Panc1 (cell line): ENCODE data around the gene CARTPT. TPM values are rescaled to one million over a fixed set of nuclear protein-coding genes. Genes with fewer than 3 reads are reported as not detected.

ENCODE experiments used
- ATAC-seq: fragments of 200-7000 bp; cut with Tn5 transposase; 2 replicates; pipeline ENCODE4 v1.9.1; 2020; ENCODE audit warnings: mild to moderate bottlenecking, moderate library complexity
- BruUV-seq: library from RNA; stranded (reverse); fragments of 400-500 nt; replicated peaks from 2 replicates; lab custom pipeline; 2021; lab: Mats Ljungman, UMichigan
- CTCF ChIA-PET: fragments of 300-600 bp; sonication (Branson Sonifier 250); formaldehyde crosslinking; loops from one replicate; lab custom pipeline; 2022; ENCODE audit warnings: antibody characterized with exemption; lab: Charles Lee
- POLR2A ChIA-PET: fragments of 300-600 bp; sonication (Branson Sonifier 250); formaldehyde crosslinking; loops from one replicate; lab custom pipeline; 2022; ENCODE audit warnings: antibody characterized with exemption; lab: Charles Lee
- DNase-seq: peaks from one replicate; pipeline ENCODE4 v3.0.0-alpha.2; 2010; ENCODE audit warnings: low read depth, low spot score
- H3K27ac ChIP-seq: 2 replicates; pipeline ENCODE4 v1.5.1; 2011; ENCODE audit warnings: mild to moderate bottlenecking, low read length, inconsistent platforms
- H3K27me3 ChIP-seq: fragments of 200-500 bp; sonication (Bioruptor generic); 2 replicates; pipeline ENCODE4 v1.6.0; 2014; ENCODE audit warnings: low read length, inconsistent platforms; ENCODE audit not compliant: control insufficient read depth, insufficient read depth
- H3K36me3 ChIP-seq: fragments of 200-500 bp; sonication (Bioruptor generic); 2 replicates; pipeline ENCODE4 v1.5.1; 2014; ENCODE audit warnings: inconsistent platforms, mild to moderate bottlenecking, low read length, moderate library complexity; ENCODE audit not compliant: control insufficient read depth, insufficient read depth
- H3K4me1 ChIP-seq: 2 replicates; pipeline ENCODE4 v1.5.1; 2011; ENCODE audit warnings: inconsistent platforms, mild to moderate bottlenecking, low read length, moderate library complexity; ENCODE audit not compliant: control insufficient read depth, insufficient read depth
- H3K4me3 ChIP-seq, 2 experiments: 2 replicates each; pipeline ENCODE4 v1.5.1; 2011 to 2012; ENCODE audit warnings: low read depth in 2 of 2, low read length in 2 of 2, mild to moderate bottlenecking in 2 of 2, inconsistent platforms in 1 of 2, moderate library complexity in 1 of 2
- H3K9me3 ChIP-seq: fragments of 200-500 bp; sonication (Bioruptor generic); 2 replicates; pipeline ENCODE4 v1.5.1; 2014; ENCODE audit warnings: low read depth, mild to moderate bottlenecking, inconsistent platforms, low read length, moderate library complexity; ENCODE audit not compliant: control insufficient read depth, insufficient read depth
- SIN3A ChIP-seq: IDR thresholded peaks from 2 replicates; pipeline ENCODE4 v1.6.1; 2012; ENCODE audit warnings: low read depth, mild to moderate bottlenecking, low read length, moderate library complexity, borderline replicate concordance; ENCODE audit not compliant: insufficient read depth
- TCF7L2 ChIP-seq: IDR thresholded peaks from 2 replicates; pipeline ENCODE4 v1.6.1; 2011; ENCODE audit warnings: mild to moderate bottlenecking, low read depth, low read length, inconsistent platforms
- in situ Hi-C: cut with HindIII; loops from 2 replicates; pipeline ENCODE4 v1.10.0; 2016; ENCODE audit warnings: low sequenced_read_pairs, low pct_unique_long_range_greater_than_20kb
- intact Hi-C: fragments of 100-400 bp; cut with micrococcal nuclease; formaldehyde crosslinking; loops from one replicate; pipeline ENCODE4 v1.10.0; 2022; ENCODE audit not compliant: unreplicated experiment
- total RNA-seq: library from RNA; stranded (reverse); gene quantifications from one replicate; pipeline ENCODE4 v1.2.1, GENCODE V29; 2021; ENCODE audit not compliant: unreplicated experiment
- TF ChIP-seq, protein P1 (sequence below): fragments of 450-650 bp; IDR thresholded peaks from 2 replicates; pipeline ENCODE4 v1.5.1; 2017; ENCODE audit warnings: mild to moderate bottlenecking

The CARTPT gene
- total RNA-seq, 1 experiment from 2014 or later: not detected

DNA sequence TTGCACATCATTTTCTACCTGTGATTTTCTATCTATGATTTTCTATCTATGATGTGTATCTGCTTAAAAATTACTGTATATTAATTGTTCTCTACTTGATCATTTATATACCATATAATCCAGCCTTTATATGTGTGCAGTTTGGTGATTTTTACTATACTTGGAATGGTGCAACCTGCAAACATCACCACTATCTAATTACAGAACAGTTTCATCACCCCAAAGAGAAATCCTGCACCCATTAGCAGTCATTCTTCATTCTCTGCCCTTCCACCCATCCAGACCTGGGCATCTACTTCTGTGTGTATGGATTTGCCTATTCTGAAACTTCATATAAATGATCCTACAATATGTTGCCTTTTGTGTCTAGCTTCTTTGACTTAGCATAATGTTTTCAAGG lies 51.3 kb downstream of the CARTPT start:
- H3K9me3 ChIP-seq: no peaks in the 10 kb centered on the region
- in situ Hi-C loops (no loop called here), intact Hi-C loops (no loop called here)
- no TSS peak for BruUV-seq
- TF ChIP-seq SIN3A (no peak), TCF7L2 (no peak)
- TF ChIP-seq, protein P1, sequence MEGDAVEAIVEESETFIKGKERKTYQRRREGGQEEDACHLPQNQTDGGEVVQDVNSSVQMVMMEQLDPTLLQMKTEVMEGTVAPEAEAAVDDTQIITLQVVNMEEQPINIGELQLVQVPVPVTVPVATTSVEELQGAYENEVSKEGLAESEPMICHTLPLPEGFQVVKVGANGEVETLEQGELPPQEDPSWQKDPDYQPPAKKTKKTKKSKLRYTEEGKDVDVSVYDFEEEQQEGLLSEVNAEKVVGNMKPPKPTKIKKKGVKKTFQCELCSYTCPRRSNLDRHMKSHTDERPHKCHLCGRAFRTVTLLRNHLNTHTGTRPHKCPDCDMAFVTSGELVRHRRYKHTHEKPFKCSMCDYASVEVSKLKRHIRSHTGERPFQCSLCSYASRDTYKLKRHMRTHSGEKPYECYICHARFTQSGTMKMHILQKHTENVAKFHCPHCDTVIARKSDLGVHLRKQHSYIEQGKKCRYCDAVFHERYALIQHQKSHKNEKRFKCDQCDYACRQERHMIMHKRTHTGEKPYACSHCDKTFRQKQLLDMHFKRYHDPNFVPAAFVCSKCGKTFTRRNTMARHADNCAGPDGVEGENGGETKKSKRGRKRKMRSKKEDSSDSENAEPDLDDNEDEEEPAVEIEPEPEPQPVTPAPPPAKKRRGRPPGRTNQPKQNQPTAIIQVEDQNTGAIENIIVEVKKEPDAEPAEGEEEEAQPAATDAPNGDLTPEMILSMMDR: no peak
- no peak for DNase-seq
- H3K4me3 ChIP-seq: no peak overlapping the region
- H3K4me1 ChIP-seq: no peaks in the 10 kb centered on the region
- H3K27me3 ChIP-seq: peaks cover 9% of the 10 kb centered on the region; the same call in 1 of the 2 replicates
- POLR2A ChIA-PET: interaction anchor here (0.6 kb wide), 1 partner anchor 393 kb away, joined by 14 read pairs; no protein-coding TSS in a partner anchor
- H3K36me3 ChIP-seq: no peaks in the 10 kb centered on the region
- no peak for ATAC-seq
- H3K27ac ChIP-seq: no peak overlapping the region
- CTCF ChIA-PET: no interaction called here

Other genes starting within 250 kb of the CARTPT start
- gene MCCC2, start 131.9 kb upstream of the CARTPT start, total RNA-seq: 74.1 TPM